H7 (cell line): ENCODE measurements around the gene KLHL34. TPM values are rescaled to one million over a fixed set of nuclear protein-coding genes. Genes with fewer than 3 reads are reported as not detected.

Experiments
- DNase-seq: peaks from one replicate; pipeline ENCODE4 v3.0.0; 2012
- H3K27me3 ChIP-seq: 2 replicates; pipeline ENCODE4 v1.6.0; 2011; ENCODE audit warnings: mild to moderate bottlenecking, low read length; ENCODE audit not compliant: control insufficient read depth, insufficient read depth
- H3K36me3 ChIP-seq: replicated peaks from 2 replicates; pipeline ENCODE4 v1.5.1; 2011; ENCODE audit warnings: low read length; ENCODE audit not compliant: control insufficient read depth, insufficient read depth
- H3K4me3 ChIP-seq: 2 replicates; pipeline ENCODE4 v1.5.1; 2011; ENCODE audit warnings: low read depth, mild to moderate bottlenecking, control low read depth, low read length, moderate library complexity; ENCODE audit not compliant: insufficient read depth
- total RNA-seq: library from RNA; depleted of rRNA; stranded (reverse); fragments of >200 nt; shearing (Covaris generic); gene quantifications from 2 replicates; pipeline ENCODE4 v1.2.3, GENCODE V29; 2014; rRNA removed

Gene KLHL34, protein sequence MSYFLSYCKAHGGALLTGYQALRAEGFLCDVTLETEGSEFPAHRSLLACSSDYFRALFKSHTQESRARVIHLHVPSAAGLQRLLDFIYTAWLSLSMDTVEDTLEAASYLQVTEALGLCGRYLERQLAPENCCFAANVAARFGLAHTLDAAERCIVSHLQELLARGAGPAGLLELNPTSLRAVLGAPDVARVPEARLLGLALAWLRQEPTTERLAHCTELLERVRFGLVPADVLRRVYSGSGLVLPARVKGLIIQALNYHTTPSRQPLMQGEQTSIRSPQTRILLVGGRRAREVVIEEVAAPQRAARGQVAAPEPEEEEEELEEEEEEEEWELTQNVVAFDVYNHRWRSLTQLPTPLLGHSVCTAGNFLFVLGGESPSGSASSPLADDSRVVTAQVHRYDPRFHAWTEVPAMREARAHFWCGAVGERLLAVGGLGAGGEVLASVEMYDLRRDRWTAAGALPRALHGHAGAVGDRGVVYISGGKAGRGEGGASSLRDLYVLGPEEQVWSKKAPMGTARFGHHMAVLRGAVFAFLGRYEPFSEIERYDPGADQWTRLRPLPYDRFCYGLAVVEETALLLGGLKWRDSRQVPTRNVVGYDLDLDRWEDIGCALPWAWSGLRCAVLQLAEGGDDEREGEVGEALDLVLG
- total RNA-seq = not detected in 2 replicates

DNA sequence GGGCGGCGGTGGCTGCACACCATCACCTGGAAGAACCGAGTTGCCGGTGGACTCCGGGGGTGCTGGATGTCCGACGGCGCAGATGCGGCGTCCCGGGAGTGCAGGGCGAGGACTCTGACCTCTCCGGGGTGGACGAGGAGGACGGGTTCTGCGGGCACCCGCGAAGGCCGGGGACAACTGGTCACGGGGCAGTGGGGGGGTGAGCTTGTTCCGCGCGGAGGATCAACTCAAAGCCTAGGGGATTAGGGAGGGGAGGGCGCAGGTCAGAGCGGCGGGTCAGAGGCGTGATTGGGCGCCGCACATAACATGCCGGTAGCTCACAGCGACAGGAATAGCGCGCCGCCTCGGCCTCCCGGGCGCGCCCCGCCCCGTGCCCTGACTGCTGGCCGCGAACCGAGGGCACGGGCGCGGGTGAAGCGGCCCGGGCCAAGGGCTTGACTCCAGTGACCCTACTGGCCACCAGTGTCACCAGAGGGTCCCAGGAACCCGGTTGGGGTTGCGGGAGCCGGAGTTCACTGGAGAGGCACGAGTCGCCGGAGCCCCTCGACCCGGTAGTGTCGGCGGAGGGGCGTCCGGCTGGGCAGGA, at the start of gene KLHL34:
Gene KLHL34 (minus strand): TSS at position 179 of the 586 bp plus-strand sequence. CDS start 542 bp downstream, outside the sequence.
- H3K36me3 ChIP-seq = no peaks in the 10 kb centered on the region
- DNase-seq = peak; percentile 39
- no peak within 1 kb of the TSS for H3K4me3 ChIP-seq
- no peaks in the 10 kb centered on the region for H3K27me3 ChIP-seq

DNA sequence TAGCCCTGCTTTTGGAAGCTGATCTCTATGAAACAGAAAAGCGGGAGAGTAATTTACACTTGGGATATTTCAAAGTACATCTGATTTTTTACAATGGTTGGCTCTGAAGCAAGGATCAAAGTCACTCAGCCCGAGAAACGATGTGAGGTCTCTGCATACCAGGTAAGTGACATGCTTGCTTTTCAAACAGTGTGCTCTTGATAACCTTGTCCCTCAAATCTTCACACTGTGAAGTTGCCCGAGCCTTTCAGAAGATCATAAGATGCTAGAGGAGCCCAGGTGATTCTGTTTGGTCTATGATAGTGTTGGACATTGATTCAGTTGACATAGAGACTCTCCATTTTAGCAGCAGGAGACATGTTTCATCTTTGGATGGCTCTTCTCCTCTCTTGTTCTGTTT, 47.1 kb upstream of the KLHL34 start:
- Histone ChIP-seq H3K27me3 (no peaks in the 10 kb centered on the region), H3K36me3 (no peaks in the 10 kb centered on the region), H3K4me3 (no peak overlapping the region)
- no peak for DNase-seq

DNA sequence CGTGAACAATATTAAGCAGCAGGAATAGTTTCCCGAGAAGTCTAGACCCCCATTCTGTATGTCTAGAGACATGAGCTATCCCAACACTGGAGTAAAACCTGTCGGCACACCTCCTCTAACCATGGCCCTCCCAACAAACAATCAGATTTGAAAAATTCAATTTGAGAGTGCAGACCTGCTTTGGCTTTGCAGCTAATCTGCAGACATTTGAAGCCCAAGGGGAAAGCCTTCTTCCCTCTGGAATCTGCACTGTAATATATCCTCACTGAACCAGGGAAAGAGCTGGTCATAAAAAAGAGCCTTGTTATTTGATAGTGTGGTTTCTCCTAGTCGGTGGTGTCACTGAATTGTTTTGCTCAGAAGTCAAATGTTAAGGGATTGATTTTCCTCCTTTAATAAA, 44.6 kb upstream of the KLHL34 start:
- Histone ChIP-seq H3K27me3 (no peaks in the 10 kb centered on the region), H3K36me3 (no peaks in the 10 kb centered on the region), H3K4me3 (no peak overlapping the region)
- DNase-seq = no peak

DNA sequence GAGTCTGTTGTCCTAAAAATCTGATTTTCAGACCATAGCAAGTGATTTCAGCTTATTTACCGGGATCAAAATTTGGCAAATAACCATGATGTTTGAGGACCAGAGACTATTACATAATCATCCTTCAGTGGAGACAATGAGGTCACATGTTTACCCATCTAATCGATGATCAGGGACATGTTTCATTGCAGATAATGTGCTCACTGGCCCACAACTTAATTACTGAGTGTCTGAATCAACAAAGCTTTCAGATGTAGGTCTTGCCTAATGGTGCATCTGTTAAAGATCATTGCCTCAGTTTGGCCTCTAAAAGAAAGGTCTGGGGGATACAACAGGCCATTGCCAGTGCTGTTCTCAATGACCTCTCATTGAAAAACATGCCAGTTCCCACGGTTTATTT, 42.8 kb upstream of the KLHL34 start:
- Histone ChIP-seq H3K27me3 (no peaks in the 10 kb centered on the region), H3K36me3 (no peaks in the 10 kb centered on the region), H3K4me3 (no peak overlapping the region)
- no peak for DNase-seq

DNA sequence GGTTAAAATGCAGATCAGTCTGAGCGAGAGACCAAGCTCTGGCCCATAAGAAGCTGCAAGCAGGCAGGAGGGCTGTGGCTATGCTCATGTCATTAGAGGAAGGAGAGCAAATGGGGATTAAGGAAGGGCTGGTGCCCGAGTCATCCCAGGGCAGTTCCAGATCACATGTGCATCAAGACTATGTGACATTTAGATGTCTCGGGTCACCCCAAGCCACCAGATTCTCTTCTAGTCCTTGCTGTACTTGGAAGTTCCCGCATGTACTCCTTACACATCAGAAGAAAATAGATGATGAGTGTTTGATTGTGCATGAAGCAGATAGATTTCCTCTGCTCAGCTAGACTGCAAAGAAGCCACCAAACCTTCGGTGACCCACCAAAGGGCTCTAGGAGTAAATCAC, 42.1 kb upstream of the KLHL34 start:
- no peaks in the 10 kb centered on the region for H3K36me3 ChIP-seq
- no peaks in the 10 kb centered on the region for H3K27me3 ChIP-seq
- H3K4me3 ChIP-seq = no peak overlapping the region
- no peak for DNase-seq

DNA sequence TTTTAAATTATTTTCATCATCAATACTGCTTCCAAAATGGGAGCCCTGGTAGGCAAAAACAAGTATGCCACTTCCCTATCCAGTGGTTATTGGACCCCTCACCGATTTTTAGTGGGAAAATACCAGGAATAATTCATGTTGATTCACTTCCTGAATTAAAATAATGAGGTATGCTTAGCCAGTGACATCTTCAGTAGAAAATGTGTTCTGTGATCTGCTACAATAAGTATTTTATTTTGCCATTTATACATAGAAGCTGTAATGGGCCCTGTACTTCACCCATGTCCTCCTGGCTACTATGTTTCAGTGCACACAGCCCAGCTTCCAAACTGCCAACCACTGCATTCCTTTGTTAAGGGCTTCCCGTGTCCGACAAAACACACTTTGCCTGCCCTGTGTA, 41.0 kb upstream of the KLHL34 start:
- H3K27me3 ChIP-seq = no peaks in the 10 kb centered on the region
- DNase-seq = no peak
- no peaks in the 10 kb centered on the region for H3K36me3 ChIP-seq
- H3K4me3 ChIP-seq = no peak overlapping the region

DNA sequence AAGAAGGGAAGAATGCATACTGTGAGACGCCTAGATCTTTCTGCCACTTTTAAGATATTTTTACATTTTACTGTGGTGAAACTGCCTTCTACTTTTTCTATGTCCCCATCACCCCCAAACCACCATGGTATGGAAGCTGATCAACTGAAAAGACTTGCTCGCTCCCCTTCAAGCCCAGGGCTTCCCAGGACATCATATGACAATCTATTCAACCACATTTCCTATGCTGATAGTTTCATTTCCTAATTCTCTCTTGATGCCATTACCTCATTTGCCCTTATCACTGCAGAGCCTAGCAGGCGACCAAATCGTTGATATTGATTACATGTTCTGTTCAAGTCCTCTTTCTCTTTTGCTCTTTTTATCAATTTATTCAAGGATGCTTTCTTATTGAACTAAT, 40.1 kb upstream of the KLHL34 start:
- H3K36me3 ChIP-seq = no peaks in the 10 kb centered on the region
- H3K4me3 ChIP-seq = no peak overlapping the region
- no peaks in the 10 kb centered on the region for H3K27me3 ChIP-seq
- DNase-seq = no peak

DNA sequence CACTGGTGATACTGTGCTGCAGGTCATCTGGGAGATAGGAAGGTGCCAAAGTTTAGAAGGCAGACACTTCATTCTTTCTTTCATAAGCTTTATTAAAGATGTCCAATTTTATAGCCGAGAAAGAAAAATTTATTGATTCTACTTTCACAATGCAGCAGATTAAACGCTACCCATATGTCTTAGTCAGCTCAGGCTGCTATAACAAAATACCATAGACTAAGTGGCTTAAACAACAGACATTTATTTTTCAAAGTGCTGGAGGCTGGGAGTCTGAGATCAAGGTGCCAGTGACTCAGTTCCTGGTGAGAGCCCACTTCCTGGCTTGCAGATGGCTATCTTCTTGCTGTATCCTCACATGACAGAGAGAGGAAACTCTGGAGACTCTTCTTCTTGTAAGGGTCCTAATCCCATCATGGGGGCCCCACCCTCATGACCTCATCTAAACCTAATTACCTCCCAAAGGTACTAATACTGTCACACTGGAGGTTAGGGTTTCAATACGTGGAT, 33.4 kb upstream of the KLHL34 start:
- no peak for DNase-seq
- no peaks in the 10 kb centered on the region for H3K27me3 ChIP-seq
- no peaks in the 10 kb centered on the region for H3K36me3 ChIP-seq
- H3K4me3 ChIP-seq = no peak overlapping the region

DNA sequence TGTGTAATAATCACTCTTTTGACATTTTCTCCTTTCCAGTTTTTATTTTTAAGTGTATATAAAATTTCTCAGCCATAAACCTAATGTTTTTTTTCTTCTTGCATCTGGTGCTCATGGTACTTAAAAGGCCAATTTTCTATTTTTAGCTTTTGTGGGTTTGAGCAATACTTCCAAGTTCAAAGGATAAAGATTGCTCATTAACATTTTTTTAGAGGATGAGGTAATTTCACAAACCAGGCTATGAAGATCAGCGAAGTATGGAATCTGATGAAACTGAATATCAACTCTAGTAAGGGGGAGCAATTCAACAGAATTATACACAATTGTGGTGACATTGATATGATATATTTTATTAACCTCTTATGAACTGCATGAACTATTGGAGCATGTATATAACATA, 25.8 kb upstream of the KLHL34 start:
- no peak for DNase-seq
- H3K36me3 ChIP-seq = no peaks in the 10 kb centered on the region
- no peak overlapping the region for H3K4me3 ChIP-seq
- no peaks in the 10 kb centered on the region for H3K27me3 ChIP-seq

DNA sequence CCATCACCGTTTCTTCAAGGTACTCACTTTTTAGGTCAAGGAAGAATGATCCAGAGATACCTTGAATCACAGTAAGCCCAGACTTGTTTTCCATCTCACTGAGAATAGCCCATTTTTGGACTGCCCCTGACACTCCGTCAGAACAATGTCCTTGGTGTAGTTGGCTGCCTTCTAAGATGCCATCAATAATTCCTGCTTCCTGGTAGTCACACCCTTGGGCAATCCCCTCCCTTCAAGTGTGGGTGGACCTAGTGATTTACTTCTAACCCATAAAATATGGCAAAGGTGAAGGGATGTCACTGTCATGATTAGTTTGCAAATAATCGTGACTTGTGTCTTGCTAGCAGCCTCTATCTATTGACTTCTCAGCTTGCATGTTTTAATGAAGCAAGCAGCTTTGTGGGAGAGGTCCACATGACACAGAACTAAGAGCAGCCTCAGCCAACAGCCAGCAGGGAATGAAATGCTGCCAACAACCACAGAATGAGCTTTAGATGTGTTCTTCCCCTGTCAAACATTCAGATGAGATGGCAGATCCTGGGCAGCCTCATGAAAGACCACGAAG, 20.0 kb upstream of the KLHL34 start:
- Histone ChIP-seq H3K4me3 (no peak overlapping the region), H3K36me3 (no peaks in the 10 kb centered on the region), H3K27me3 (no peaks in the 10 kb centered on the region)
- no peak for DNase-seq

DNA sequence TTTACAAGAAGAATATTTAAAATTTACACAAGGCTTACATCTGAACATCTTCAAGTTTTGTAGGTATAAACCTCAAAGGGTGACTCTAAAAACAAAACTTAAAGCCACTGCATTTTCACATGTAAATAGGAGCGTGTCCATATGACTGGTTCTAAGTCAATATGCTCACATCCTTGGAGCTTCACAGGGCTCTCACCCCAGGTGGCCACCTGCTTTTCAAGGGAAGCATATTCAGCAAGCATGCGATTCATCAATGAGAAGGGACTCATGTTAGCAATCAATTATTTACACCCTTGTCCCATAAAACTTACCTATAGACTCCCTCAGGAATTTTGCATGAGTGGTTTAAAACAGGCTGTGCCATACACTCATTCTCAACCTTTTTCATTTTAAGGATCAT, 17.8 kb upstream of the KLHL34 start:
- peak; percentile 40 for DNase-seq
- no peak overlapping the region for H3K4me3 ChIP-seq
- H3K27me3 ChIP-seq = no peaks in the 10 kb centered on the region
- H3K36me3 ChIP-seq = no peaks in the 10 kb centered on the region

DNA sequence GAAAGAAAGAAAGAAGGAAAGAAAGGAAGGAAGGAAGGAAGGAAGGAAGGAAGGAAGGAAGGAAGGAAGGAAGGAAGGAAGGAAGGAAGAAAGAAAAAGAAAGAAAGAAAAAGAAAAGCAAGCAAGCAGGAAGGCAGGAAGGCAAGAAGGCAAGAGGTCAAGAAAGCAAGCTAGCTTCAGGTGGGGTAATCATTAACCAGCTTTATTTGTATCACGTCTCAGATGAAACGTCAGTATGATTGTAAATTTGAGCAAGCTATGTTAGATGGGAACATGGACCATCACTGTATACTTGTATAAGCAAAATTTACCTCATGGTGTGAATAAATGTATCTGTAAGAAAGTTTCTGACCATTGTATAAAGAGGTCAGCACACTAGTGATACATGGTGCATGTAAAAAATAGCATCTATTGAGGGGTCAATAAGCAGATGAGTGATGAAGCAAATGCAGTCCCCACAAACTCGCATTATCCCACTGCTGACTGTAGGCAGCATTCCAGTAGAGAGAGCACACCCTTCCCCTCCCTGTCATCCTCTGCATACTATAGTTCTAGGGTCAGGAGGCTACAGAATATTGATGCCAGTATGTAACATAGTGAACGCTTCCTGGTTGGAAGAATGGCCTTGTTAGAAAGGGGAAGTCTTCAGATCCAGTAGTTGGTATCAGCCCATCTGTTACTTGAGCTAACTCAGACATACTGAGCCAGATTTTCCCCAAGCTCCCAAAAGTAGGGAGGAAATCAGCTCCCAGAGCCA, 16.5 kb upstream of the KLHL34 start:
- Histone ChIP-seq H3K4me3 (no peak overlapping the region), H3K36me3 (no peaks in the 10 kb centered on the region), H3K27me3 (no peaks in the 10 kb centered on the region)
- DNase-seq = no peak

DNA sequence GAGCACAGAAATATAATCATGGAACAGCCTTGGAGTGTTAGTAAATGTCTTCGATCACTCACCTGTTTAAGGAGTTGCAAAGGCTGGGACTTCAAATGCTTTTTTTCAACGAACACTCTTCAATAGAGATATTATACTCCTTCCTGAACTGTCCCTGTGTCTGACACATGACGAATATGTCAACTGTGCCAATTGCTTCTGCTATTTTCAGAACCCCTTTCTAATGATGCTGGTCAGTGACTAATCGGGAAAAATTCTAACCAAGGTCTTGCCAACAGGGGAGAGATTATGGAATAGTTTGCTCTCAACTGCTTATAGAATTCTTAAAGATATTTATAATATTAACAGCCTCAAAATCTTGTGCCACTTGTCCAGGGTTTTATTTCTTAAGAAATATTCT, 8.5 kb upstream of the KLHL34 start:
- Histone ChIP-seq H3K4me3 (no peak overlapping the region), H3K27me3 (no peaks in the 10 kb centered on the region), H3K36me3 (no peaks in the 10 kb centered on the region)
- DNase-seq = no peak

DNA sequence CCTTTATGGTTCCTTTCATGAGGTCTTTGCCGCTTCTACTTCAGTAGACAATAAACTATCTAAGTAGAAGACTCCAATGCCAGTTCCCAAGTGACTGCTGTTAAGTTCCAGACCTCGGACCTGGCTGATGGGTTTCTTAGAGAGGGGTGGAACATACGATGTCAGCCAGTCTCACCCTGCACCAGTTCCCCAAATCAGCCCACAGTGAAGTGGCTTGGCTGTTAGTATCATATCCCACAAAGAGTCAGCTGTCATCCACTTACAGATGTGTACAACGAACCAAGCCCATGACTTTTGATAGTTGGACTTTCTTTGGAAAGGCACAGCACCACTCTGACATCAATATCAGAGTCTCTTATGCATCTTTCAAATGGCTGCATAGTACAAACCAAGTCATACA, 8.1 kb upstream of the KLHL34 start:
- no peak for DNase-seq
- Histone ChIP-seq H3K4me3 (no peak overlapping the region), H3K36me3 (no peaks in the 10 kb centered on the region), H3K27me3 (no peaks in the 10 kb centered on the region)
